Measurements from ENCODE around the gene NABP1. TPM values are rescaled to one million over a fixed set of nuclear protein-coding genes. Genes with fewer than 3 reads are reported as not detected.

Gene NABP1
- total RNA-seq, 1 donor from 2014 or later = 8.9 TPM

DNA sequence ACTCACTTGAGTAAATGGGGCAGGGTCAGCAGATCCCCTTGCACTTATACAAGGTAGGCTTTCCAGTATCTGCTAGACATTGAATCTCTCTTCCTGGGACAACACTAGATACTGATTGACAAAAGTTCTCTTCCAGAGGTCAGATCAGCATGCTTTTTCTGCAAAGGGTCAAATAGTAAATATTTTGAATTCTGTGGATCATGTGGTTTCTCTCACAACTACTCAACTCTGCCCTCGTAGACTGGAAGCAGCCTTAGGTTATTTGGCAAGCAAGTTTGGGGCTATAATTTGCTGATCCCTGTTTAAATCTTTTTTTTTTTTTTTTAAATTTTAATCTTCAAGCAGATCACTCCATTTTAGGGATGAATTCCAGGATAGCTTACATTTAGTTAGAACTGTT lies 17.4 kb upstream of the NABP1 start:
- DNase-seq (ENCODE audit: low read depth, low spot score) = no peak
- peaks cover 10% of the 10 kb centered on the region for H3K9me3 Mint-ChIP-seq
- no peak overlapping the region for H3K4me3 Mint-ChIP-seq
- no peaks in the 10 kb centered on the region for H3K27me3 Mint-ChIP-seq (ENCODE audit: low read depth)
- H3K27ac Mint-ChIP-seq (ENCODE audit: unreplicated experiment) = no peak overlapping the region
- H3K4me1 Mint-ChIP-seq = no peaks in the 10 kb centered on the region
- no peaks in the 10 kb centered on the region for H3K36me3 Mint-ChIP-seq (ENCODE audit: low read depth)
- TF ChIP-seq, protein P1, sequence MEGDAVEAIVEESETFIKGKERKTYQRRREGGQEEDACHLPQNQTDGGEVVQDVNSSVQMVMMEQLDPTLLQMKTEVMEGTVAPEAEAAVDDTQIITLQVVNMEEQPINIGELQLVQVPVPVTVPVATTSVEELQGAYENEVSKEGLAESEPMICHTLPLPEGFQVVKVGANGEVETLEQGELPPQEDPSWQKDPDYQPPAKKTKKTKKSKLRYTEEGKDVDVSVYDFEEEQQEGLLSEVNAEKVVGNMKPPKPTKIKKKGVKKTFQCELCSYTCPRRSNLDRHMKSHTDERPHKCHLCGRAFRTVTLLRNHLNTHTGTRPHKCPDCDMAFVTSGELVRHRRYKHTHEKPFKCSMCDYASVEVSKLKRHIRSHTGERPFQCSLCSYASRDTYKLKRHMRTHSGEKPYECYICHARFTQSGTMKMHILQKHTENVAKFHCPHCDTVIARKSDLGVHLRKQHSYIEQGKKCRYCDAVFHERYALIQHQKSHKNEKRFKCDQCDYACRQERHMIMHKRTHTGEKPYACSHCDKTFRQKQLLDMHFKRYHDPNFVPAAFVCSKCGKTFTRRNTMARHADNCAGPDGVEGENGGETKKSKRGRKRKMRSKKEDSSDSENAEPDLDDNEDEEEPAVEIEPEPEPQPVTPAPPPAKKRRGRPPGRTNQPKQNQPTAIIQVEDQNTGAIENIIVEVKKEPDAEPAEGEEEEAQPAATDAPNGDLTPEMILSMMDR (conservative IDR thresholded peaks at IDR 0.05) = no peak

DNA sequence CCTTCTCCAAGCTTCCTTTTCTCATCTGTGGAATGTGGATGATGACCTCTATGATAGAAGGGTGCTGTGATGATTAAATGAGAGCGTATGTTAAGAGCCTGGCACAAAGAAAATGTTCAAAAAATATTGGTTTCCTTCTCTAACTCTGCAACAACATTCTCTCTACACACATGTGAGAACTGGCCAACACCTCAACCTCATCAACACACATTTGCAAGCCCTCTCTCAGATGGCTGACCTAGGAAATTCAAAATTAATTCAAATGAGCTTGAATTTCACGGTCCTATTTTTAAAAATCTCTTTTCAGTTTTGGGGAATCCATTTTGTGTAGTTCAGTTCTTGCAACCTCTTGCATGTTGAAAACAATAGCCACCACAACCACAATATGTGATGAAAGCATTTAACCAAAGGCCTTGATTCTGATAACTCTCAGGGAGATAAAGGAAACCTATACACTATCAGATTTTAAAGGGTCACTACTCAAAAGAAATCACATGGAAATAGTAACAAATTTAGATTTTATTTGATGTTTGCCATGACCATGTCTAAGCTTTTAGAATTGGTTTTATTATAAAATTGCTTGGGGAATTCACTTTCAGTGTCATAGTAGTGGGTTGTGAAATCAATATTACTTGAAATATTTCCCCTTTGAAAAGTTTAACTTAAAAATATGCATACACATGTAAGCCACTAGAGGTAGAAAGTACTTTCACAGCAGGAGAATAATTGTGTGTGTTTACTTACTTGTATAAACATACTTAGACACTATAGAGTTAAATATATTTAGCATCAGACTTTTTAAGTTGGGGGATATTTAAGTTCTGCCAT lies 16.6 kb upstream of the NABP1 start:
- Mint-ChIP-seq H3K9me3 (peaks cover 10% of the 10 kb centered on the region), H3K27me3 (ENCODE audit: low read depth) (no peaks in the 10 kb centered on the region)

DNA sequence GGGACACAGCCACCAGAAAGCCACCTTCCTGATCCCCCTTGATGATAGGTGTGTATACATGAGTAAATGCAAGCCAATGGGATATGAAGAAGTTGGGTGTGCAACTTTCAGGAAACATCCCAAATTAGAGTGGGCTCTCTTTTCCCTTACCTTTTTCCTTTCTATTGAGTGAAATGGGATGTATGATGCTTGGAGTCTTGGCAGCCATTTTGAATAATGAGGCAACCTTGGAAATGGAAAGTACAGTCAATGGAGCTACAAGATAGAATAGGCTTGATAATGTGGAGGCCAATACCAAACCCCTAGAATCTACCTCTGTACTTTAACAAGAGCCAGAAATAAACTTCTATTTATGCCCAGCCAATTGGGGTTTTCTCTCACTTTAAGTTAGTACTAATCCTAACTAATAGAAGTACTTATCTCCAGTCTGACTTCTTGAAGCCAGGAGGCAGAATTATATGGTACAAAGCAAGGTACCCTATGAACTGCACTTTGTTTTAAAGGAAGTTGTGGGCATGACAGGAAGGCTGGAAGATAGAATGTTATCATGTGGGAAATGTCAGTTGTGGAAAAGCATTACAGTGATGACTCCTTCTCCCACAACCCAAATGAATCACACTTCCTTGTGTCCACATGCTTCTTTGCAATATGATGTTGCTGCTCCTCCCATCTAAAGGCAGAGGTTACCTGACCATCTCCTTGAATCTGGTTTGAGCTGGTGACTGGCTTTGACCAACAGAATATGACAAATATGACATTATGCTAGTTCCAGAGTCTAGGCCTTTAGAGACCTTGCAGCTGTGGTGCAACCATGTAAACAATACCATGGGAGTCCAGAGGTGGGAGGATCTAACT lies 12.9 kb upstream of the NABP1 start:
- Mint-ChIP-seq H3K27ac (ENCODE audit: unreplicated experiment) (no peak overlapping the region), H3K4me3 (no peak overlapping the region), H3K9me3 (peaks cover 7% of the 10 kb centered on the region), H3K27me3 (ENCODE audit: low read depth) (no peaks in the 10 kb centered on the region), H3K36me3 (ENCODE audit: low read depth) (no peaks in the 10 kb centered on the region), H3K4me1 (no peaks in the 10 kb centered on the region)
- TF ChIP-seq, protein P1 (conservative IDR thresholded peaks at IDR 0.05) = no peak
- DNase-seq (ENCODE audit: low read depth, low spot score) = no peak

More for the DNA sequence above, 16.6 kb upstream of the NABP1 start:
- no peak overlapping the region for H3K4me3 Mint-ChIP-seq
- no peak overlapping the region for H3K27ac Mint-ChIP-seq (ENCODE audit: unreplicated experiment)
- no peaks in the 10 kb centered on the region for H3K4me1 Mint-ChIP-seq
- TF ChIP-seq, protein P1 (conservative IDR thresholded peaks at IDR 0.05) = no peak
- no peak for DNase-seq (ENCODE audit: low read depth, low spot score)
- H3K36me3 Mint-ChIP-seq (ENCODE audit: low read depth) = no peaks in the 10 kb centered on the region

DNA sequence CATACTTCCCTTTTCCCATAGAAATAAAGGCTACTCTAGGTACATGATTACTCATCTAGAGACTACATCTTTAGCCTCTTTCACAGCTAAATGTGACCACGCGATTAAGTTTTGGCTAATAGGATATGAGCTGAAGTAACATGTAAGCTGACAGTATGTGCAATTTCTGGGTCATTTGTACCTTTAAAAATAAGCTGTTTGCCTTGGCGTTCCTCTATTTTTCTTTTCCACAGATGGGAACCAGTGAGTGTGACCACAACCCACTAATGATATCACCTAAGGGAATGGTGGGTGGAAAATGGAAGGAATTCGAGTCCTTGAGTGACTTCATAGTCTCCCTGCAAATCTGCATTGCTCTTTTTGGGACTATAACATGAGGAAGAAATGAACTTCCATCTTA lies 11.7 kb upstream of the NABP1 start:
- no peak for DNase-seq (ENCODE audit: low read depth, low spot score)
- no peaks in the 10 kb centered on the region for H3K36me3 Mint-ChIP-seq (ENCODE audit: low read depth)
- peaks cover 7% of the 10 kb centered on the region for H3K9me3 Mint-ChIP-seq

DNA sequence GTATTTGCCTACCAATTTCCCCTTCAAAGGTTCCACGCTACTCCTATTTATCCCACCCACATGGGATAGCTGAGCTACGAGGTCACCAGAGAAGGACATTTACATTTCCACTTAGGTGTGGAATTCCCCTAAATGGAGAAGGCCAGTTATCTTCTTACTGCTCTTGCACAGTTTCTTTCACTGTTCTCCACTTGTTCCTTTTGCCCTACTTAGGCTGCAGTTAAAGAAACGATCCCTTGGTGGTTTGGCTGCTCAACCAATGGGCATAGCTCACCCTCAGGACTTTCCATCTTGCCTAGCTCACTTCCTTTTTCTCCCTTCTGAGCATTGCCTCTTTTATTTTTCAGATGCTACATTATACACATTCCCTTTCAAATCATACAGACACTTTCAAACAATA lies 11.2 kb upstream of the NABP1 start:
- Mint-ChIP-seq H3K9me3 (peaks cover 7% of the 10 kb centered on the region), H3K4me1 (no peaks in the 10 kb centered on the region), H3K27me3 (ENCODE audit: low read depth) (no peaks in the 10 kb centered on the region), H3K27ac (ENCODE audit: unreplicated experiment) (no peak overlapping the region), H3K36me3 (ENCODE audit: low read depth) (no peaks in the 10 kb centered on the region), H3K4me3 (no peak overlapping the region)
- TF ChIP-seq, protein P1 (conservative IDR thresholded peaks at IDR 0.05) = no peak
- DNase-seq (ENCODE audit: low read depth, low spot score) = no peak

More for the DNA sequence above, 11.7 kb upstream of the NABP1 start:
- Mint-ChIP-seq H3K27me3 (ENCODE audit: low read depth) (no peaks in the 10 kb centered on the region), H3K4me1 (no peaks in the 10 kb centered on the region), H3K27ac (ENCODE audit: unreplicated experiment) (no peak overlapping the region), H3K4me3 (no peak overlapping the region)
- TF ChIP-seq, protein P1 (conservative IDR thresholded peaks at IDR 0.05) = no peak
